ENCODE results near the gene ASPA. TPM values are rescaled to one million over a fixed set of nuclear protein-coding genes. Genes with fewer than 3 reads are reported as not detected.

The ASPA gene
- polyA plus RNA-seq, 1 donor (not counting 4 experiments of a cell fraction or from before 2014, with no cell fraction given): not detected

- Histone ChIP-seq H2AFZ (ENCODE audit: control insufficient read depth, low read length) (no peak overlapping the region), H3K27ac (ENCODE audit: control insufficient read depth, insufficient read depth, low read length) (no peak overlapping the region), H3K4me2 (ENCODE audit: control insufficient read depth, extremely low read depth, insufficient read depth, low read depth, low read length) (no peak overlapping the region), H3K4me3 (ENCODE audit: control insufficient read depth in 2 of 3, extremely low read depth in 1 of 3, insufficient read depth in 2 of 3, low read depth in 1 of 3, low read length in 3 of 3) (no peak overlapping the region), H3K9ac (ENCODE audit: control insufficient read depth, extremely low read depth, insufficient read depth, low read length) (no peak overlapping the region), H3K9me1 (ENCODE audit: control insufficient read depth, extremely low read depth, insufficient read depth, low read length) (no peaks in the 10 kb centered on the region), H4K20me1 (ENCODE audit: control insufficient read depth, extremely low read depth, insufficient read depth, low read length) (no peaks in the 10 kb centered on the region), H3K9me3 (ENCODE audit: control insufficient read depth, low read depth, low read length) (no peaks in the 10 kb centered on the region), H3K36me3 (ENCODE audit: control insufficient read depth in 2 of 2, extremely low read depth in 1 of 2, insufficient read depth in 2 of 2, low read length in 2 of 2) (peaks cover 4 to 5% of the 10 kb centered on the region in 2 experiments), H3K4me1 (ENCODE audit: control insufficient read depth, extremely low read depth, insufficient read depth, low read length) (no peaks in the 10 kb centered on the region), H3K27me3 (ENCODE audit: control insufficient read depth, extremely low read depth, insufficient read depth, low read length) (no peaks in the 10 kb centered on the region), H3K79me2 (ENCODE audit: control insufficient read depth, insufficient read depth, low read length) (no peaks in the 10 kb centered on the region)
- TF ChIP-seq EZH2 (IDR thresholded peaks at IDR 0.05; ENCODE audit: low read length) (no peak), CTCF (optimal IDR thresholded peaks at IDR 0.05 in 1 of 3, IDR thresholded peaks at IDR 0.05 in 1 of 3, conservative IDR thresholded peaks at IDR 0.05 in 1 of 3; ENCODE audit: extremely low read depth in 1 of 3, insufficient read depth in 2 of 3, low read length in 3 of 3) (no peak)
- no peak for FAIRE-seq
- dilution Hi-C loops (cut with MboI; ENCODE audit: extremely low pct_ligation_motif_present, low sequenced_read_pairs): no loop called here
- no peak for DNase-seq (ENCODE audit: low read depth, low spot score)
Observed at GRCh38 chr17:3507071-3507470, 31.3 kb downstream of the ASPA start.

- FAIRE-seq (no peak), DNase-seq (ENCODE audit: low read depth, low spot score) (no peak)
- H2AFZ ChIP-seq (ENCODE audit: control insufficient read depth, low read length): no peak overlapping the region
- H3K9ac ChIP-seq (ENCODE audit: control insufficient read depth, extremely low read depth, insufficient read depth, low read length): no peak overlapping the region
- peaks cover 7 to 9% of the 10 kb centered on the region in 2 experiments for H3K36me3 ChIP-seq (ENCODE audit: control insufficient read depth in 2 of 2, extremely low read depth in 1 of 2, insufficient read depth in 2 of 2, low read length in 2 of 2)
- TF ChIP-seq CTCF (optimal IDR thresholded peaks at IDR 0.05 in 1 of 3, IDR thresholded peaks at IDR 0.05 in 1 of 3, conservative IDR thresholded peaks at IDR 0.05 in 1 of 3; ENCODE audit: extremely low read depth in 1 of 3, insufficient read depth in 2 of 3, low read length in 3 of 3): no peak
- TF ChIP-seq EZH2 (IDR thresholded peaks at IDR 0.05; ENCODE audit: low read length): no peak
- no peak overlapping the region for H3K4me3 ChIP-seq (ENCODE audit: control insufficient read depth in 2 of 3, extremely low read depth in 1 of 3, insufficient read depth in 2 of 3, low read depth in 1 of 3, low read length in 3 of 3)
- no peak overlapping the region for H3K27ac ChIP-seq (ENCODE audit: control insufficient read depth, insufficient read depth, low read length)
- H3K9me3 ChIP-seq (ENCODE audit: control insufficient read depth, low read depth, low read length): no peaks in the 10 kb centered on the region
- H3K9me1 ChIP-seq (ENCODE audit: control insufficient read depth, extremely low read depth, insufficient read depth, low read length): no peaks in the 10 kb centered on the region
- no peak overlapping the region for H3K4me2 ChIP-seq (ENCODE audit: control insufficient read depth, extremely low read depth, insufficient read depth, low read depth, low read length)
- no peaks in the 10 kb centered on the region for H4K20me1 ChIP-seq (ENCODE audit: control insufficient read depth, extremely low read depth, insufficient read depth, low read length)
- H3K79me2 ChIP-seq (ENCODE audit: control insufficient read depth, insufficient read depth, low read length): no peaks in the 10 kb centered on the region
- no peaks in the 10 kb centered on the region for H3K4me1 ChIP-seq (ENCODE audit: control insufficient read depth, extremely low read depth, insufficient read depth, low read length)
- no peaks in the 10 kb centered on the region for H3K27me3 ChIP-seq (ENCODE audit: control insufficient read depth, extremely low read depth, insufficient read depth, low read length)
- dilution Hi-C loops (cut with MboI; ENCODE audit: extremely low pct_ligation_motif_present, low sequenced_read_pairs): no loop called here
Observed at GRCh38 chr17:3507869-3508268, 32.1 kb downstream of the ASPA start.
